ENCODE results near the gene ALX4.

The ALX4 gene

GRCh38 chr11:44263738-44264437, 46.1 kb downstream of the ALX4 start:
- Histone ChIP-seq H3K9me3 (ENCODE audit: insufficient read depth, low read depth, low read length) (no peaks in the 10 kb centered on the region), H3F3A (ENCODE audit: low read depth) (no peaks in the 10 kb centered on the region), H3K36me3 (ENCODE audit: insufficient read depth, low read length) (no peaks in the 10 kb centered on the region), H3K4me2 (ENCODE audit: low read depth, low read length, poor library complexity, severe bottlenecking) (no peak overlapping the region), H4K20me1 (ENCODE audit: insufficient read depth, low read length, poor library complexity, severe bottlenecking) (no peaks in the 10 kb centered on the region), H3K4me3 (ENCODE audit: low read length, poor library complexity, severe bottlenecking) (no peak overlapping the region), H3K9me2 (replicated peaks; ENCODE audit: low read depth, low read length) (no peaks in the 10 kb centered on the region), H3K79me2 (ENCODE audit: insufficient read depth, low read length) (no peaks in the 10 kb centered on the region), H2AFZ (ENCODE audit: low read length) (no peak overlapping the region), H3K4me1 (ENCODE audit: insufficient read depth, low read length, poor library complexity, severe bottlenecking) (peaks cover 13% of the 10 kb centered on the region), H3K27me3 (ENCODE audit: insufficient read depth, low read length, poor library complexity, severe bottlenecking) (no peaks in the 10 kb centered on the region), H3K9ac (ENCODE audit: low read depth, low read length, poor library complexity, severe bottlenecking) (no peak overlapping the region)
- TF ChIP-seq CTCF (conservative IDR thresholded peaks at IDR 0.05; ENCODE audit: low read length) (no peak), EZH2phosphoT487 (IDR thresholded peaks at IDR 0.05; ENCODE audit: borderline replicate concordance) (no peak)

- H3K27me3 ChIP-seq (ENCODE audit: insufficient read depth, low read length, poor library complexity, severe bottlenecking) = no peaks in the 10 kb centered on the region
- H4K20me1 ChIP-seq (ENCODE audit: insufficient read depth, low read length, poor library complexity, severe bottlenecking) = no peaks in the 10 kb centered on the region
- no peak overlapping the region for H2AFZ ChIP-seq (ENCODE audit: low read length)
- no peak overlapping the region for H3K9ac ChIP-seq (ENCODE audit: low read depth, low read length, poor library complexity, severe bottlenecking)
- H3K4me2 ChIP-seq (ENCODE audit: low read depth, low read length, poor library complexity, severe bottlenecking) = no peak overlapping the region
- no peak overlapping the region for H3K4me3 ChIP-seq (ENCODE audit: low read length, poor library complexity, severe bottlenecking)
- TF ChIP-seq EZH2phosphoT487 (IDR thresholded peaks at IDR 0.05; ENCODE audit: borderline replicate concordance) = no peak
- no peak for TF ChIP-seq CTCF (conservative IDR thresholded peaks at IDR 0.05; ENCODE audit: low read length)
- H3K9me3 ChIP-seq (ENCODE audit: insufficient read depth, low read depth, low read length) = no peaks in the 10 kb centered on the region
- H3K9me2 ChIP-seq (replicated peaks; ENCODE audit: low read depth, low read length) = no peaks in the 10 kb centered on the region
- H3K79me2 ChIP-seq (ENCODE audit: insufficient read depth, low read length) = no peaks in the 10 kb centered on the region
- H3K4me1 ChIP-seq (ENCODE audit: insufficient read depth, low read length, poor library complexity, severe bottlenecking) = no peaks in the 10 kb centered on the region
- no peaks in the 10 kb centered on the region for H3K36me3 ChIP-seq (ENCODE audit: insufficient read depth, low read length)
- H3F3A ChIP-seq (ENCODE audit: low read depth) = no peaks in the 10 kb centered on the region
Observed at GRCh38 chr11:44261800-44262591, 47.9 kb downstream of the ALX4 start.

GRCh38 chr11:44260081-44260480, 49.9 kb downstream of the ALX4 start:
- Histone ChIP-seq H3K4me3 (ENCODE audit: low read length, poor library complexity, severe bottlenecking) (no peak overlapping the region), H4K20me1 (ENCODE audit: insufficient read depth, low read length, poor library complexity, severe bottlenecking) (no peaks in the 10 kb centered on the region), H3K4me1 (ENCODE audit: insufficient read depth, low read length, poor library complexity, severe bottlenecking) (no peaks in the 10 kb centered on the region), H3K36me3 (ENCODE audit: insufficient read depth, low read length) (no peaks in the 10 kb centered on the region), H3F3A (ENCODE audit: low read depth) (no peaks in the 10 kb centered on the region), H3K27me3 (ENCODE audit: insufficient read depth, low read length, poor library complexity, severe bottlenecking) (no peaks in the 10 kb centered on the region), H3K9ac (ENCODE audit: low read depth, low read length, poor library complexity, severe bottlenecking) (no peak overlapping the region), H3K9me3 (ENCODE audit: insufficient read depth, low read depth, low read length) (no peaks in the 10 kb centered on the region), H3K4me2 (ENCODE audit: low read depth, low read length, poor library complexity, severe bottlenecking) (no peak overlapping the region), H3K9me2 (replicated peaks; ENCODE audit: low read depth, low read length) (no peaks in the 10 kb centered on the region), H3K79me2 (ENCODE audit: insufficient read depth, low read length) (no peaks in the 10 kb centered on the region), H2AFZ (ENCODE audit: low read length) (no peak overlapping the region)
- TF ChIP-seq EZH2phosphoT487 (IDR thresholded peaks at IDR 0.05; ENCODE audit: borderline replicate concordance) (no peak), CTCF (conservative IDR thresholded peaks at IDR 0.05; ENCODE audit: low read length) (no peak)

Data from Loucy (cell line).